Fibroblast of gingiva (primary cell): ENCODE results near the gene MRPL30.
"Not testable (repeated sequence)": the region's sequence is repeated elsewhere in the genome, so short reads cannot be mapped to it uniquely, and the experiment has no call there.

Experiments
- DNase-seq: peaks from one replicate; pipeline ENCODE4 v3.0.0-alpha.2; 2011; ENCODE audit warnings: low read depth

The MRPL30 gene

GRCh38 chr2:99184811-99185210 lies 3.8 kb downstream of the MRPL30 start:
- no peak for DNase-seq

GRCh38 chr2:99187011-99187410 lies 6.0 kb downstream of the MRPL30 start:
- DNase-seq, result no peak

GRCh38 chr2:99188357-99188756 lies 7.4 kb downstream of the MRPL30 start:
- DNase-seq, result no peak

GRCh38 chr2:99190548-99190947 lies 9.6 kb downstream of the MRPL30 start:
- DNase-seq, result no peak

- DNase-seq, result not testable (repeated sequence)
Observed at GRCh38 chr2:99192364-99192763, 11.4 kb downstream of the MRPL30 start.

GRCh38 chr2:99198103-99198841 lies 17.3 kb downstream of the MRPL30 start:
- no peak for DNase-seq

- no peak for DNase-seq
Observed at GRCh38 chr2:99200076-99200800, 19.3 kb downstream of the MRPL30 start.

GRCh38 chr2:99201959-99202678 lies 21.1 kb downstream of the MRPL30 start:
- no peak for DNase-seq

GRCh38 chr2:99205491-99205890 lies 24.5 kb downstream of the MRPL30 start:
- DNase-seq, result no peak

GRCh38 chr2:99216096-99216495 lies 35.1 kb downstream of the MRPL30 start:
- DNase-seq, result no peak

GRCh38 chr2:99217929-99218501 lies 37.0 kb downstream of the MRPL30 start:
- no peak for DNase-seq

GRCh38 chr2:99233177-99233576 lies 52.2 kb downstream of the MRPL30 start:
- DNase-seq, result not testable (repeated sequence)

GRCh38 chr2:99238599-99238998 lies 57.6 kb downstream of the MRPL30 start:
- no peak for DNase-seq

GRCh38 chr2:99240431-99240830 lies 59.4 kb downstream of the MRPL30 start:
- no peak for DNase-seq

GRCh38 chr2:99242151-99242550 lies 61.2 kb downstream of the MRPL30 start:
- DNase-seq, result no peak
